MM.1S (cell line): ENCODE results near the gene TDO2.

Source experiments
- EZH2 ChIP-seq: fragments of 300-600 bp; sonication (generic); optimal IDR thresholded peaks from 2 replicates; pipeline ENCODE3; 2017; ENCODE audit warnings: low read depth, mild to moderate bottlenecking, antibody characterized with exemption, low read length, mixed read lengths
- EZH2phosphoT487 ChIP-seq: fragments of 300-600 bp; sonication (generic); IDR thresholded peaks from 2 replicates; pipeline ENCODE4 v1.6.1; 2018; ENCODE audit warnings: antibody characterized with exemption, low read length
- TF ChIP-seq, protein P1 (sequence below): fragments of 300-600 bp; sonication (generic); IDR thresholded peaks from 2 replicates; pipeline ENCODE4 v1.5.1; 2016; ENCODE audit warnings: antibody characterized with exemption, low read length, mixed read lengths

DNA sequence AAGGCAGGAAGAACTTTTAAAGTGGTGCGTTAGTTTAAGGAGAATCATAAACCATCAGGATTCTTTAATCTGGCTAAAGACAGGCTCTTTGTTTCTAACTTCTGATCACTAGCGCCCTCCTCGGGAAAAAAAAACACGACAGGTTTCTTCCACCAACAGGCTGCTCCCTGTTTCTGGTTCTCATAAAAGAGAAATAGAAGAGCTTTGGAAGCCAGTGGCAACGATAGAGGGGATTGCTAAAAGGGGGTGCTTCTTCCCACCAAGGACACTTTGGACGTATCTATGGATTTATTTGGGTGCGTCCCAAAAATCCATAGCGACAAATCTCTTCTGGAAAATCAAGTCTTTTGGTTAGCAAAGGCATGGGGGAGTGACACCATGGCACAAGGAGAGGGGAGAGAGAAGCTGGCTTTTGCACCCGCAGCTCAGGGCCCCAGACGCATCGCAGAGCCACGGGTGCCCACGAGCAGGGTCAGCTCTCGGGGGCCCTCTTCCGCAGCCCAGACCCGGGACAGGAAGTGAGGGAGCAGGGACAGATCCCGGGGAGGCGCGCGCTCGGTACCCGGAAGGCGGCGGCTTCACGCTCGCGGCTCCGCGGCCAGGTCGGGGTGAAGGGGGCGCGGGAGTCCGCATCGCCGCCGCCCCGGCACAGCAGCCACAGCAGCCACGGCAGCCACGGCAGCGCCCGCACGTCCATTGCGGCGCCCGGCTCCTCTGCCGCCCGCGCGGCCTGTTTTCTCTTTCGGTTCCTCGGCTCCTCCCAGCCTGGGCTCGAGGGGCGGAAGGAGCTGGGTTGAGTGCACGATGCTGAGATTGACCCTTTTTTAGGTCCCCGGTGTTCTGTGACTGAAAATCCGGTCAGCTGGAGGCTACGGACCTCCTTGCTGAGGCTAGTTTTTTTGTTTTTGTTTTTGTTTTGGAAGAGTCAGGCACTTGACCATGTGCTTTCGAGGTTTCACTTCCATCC, 49.9 kb downstream of the TDO2 start, which contains the start of gene CTSO:
- TF ChIP-seq, protein P1, sequence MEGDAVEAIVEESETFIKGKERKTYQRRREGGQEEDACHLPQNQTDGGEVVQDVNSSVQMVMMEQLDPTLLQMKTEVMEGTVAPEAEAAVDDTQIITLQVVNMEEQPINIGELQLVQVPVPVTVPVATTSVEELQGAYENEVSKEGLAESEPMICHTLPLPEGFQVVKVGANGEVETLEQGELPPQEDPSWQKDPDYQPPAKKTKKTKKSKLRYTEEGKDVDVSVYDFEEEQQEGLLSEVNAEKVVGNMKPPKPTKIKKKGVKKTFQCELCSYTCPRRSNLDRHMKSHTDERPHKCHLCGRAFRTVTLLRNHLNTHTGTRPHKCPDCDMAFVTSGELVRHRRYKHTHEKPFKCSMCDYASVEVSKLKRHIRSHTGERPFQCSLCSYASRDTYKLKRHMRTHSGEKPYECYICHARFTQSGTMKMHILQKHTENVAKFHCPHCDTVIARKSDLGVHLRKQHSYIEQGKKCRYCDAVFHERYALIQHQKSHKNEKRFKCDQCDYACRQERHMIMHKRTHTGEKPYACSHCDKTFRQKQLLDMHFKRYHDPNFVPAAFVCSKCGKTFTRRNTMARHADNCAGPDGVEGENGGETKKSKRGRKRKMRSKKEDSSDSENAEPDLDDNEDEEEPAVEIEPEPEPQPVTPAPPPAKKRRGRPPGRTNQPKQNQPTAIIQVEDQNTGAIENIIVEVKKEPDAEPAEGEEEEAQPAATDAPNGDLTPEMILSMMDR, result peak; percentile 70
- TF ChIP-seq EZH2phosphoT487 (no peak), EZH2 (no peak)
